Measurements from ENCODE around the gene SRSF12. TPM values are rescaled to one million over a fixed set of nuclear protein-coding genes. Genes with fewer than 3 reads are reported as not detected.

SRSF12 gene
- total and polyA plus RNA-seq, 2 donors (not counting 1 experiment from before 2014, with no cell fraction given), result not detected

DNA sequence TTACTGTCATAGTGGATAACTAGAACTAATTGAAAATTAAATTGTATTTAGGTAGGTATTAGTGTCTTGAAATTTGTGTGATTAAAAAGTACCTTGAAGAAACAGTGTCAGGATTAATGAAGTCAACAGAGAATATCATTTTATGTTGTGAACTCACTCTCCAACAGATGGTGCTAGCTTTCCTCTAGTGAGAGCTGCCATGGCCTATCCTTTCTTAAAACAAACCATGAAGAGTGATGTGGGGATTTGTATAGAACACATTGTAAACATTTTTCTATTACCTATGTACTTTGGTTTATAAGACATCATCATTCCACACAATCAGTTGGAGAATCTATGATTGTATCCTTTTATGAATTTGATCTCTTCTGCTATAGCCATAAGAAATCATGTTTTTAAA lies 4.8 kb upstream of the SRSF12 start:
- Histone ChIP-seq H2AFZ (ENCODE audit: insufficient read depth, low read depth, low read length, poor library complexity, severe bottlenecking) (no peak overlapping the region), H3K9ac (ENCODE audit: low read length) (no peak overlapping the region), H3K9me3 (ENCODE audit: control extremely low read depth in 1 of 3, control insufficient read depth in 2 of 3, insufficient read depth in 1 of 3, low read length in 2 of 3) (peaks cover 0 to 5% (median 3%) of the 10 kb centered on the region in 3 donors), H3K36me3 (replicated peaks in 1 of 2; ENCODE audit: control extremely low read depth in 1 of 2, control insufficient read depth in 1 of 2, extremely low read depth in 1 of 2, insufficient read depth in 2 of 2, low read length in 1 of 2) (no peaks in the 10 kb centered on the region), H3K4me2 (replicated peaks; ENCODE audit: low read depth, low read length, poor library complexity, severe bottlenecking) (no peak overlapping the region), H3K4me3 (ENCODE audit: control extremely low read depth in 1 of 5, extremely low read depth in 1 of 5, insufficient read depth in 1 of 5, low read depth in 2 of 5, low read length in 4 of 5) (no peak overlapping the region), H3K4me1 (ENCODE audit: control insufficient read depth in 2 of 2, insufficient read depth in 2 of 2, low read length in 2 of 2) (peaks cover 0 to 4% of the 10 kb centered on the region in 2 donors), H3K79me2 (ENCODE audit: control insufficient read depth, insufficient read depth, low read length) (no peaks in the 10 kb centered on the region), H4K20me1 (ENCODE audit: control insufficient read depth, insufficient read depth, low read length, poor library complexity, severe bottlenecking) (no peaks in the 10 kb centered on the region), H3K27me3 (replicated peaks in 1 of 4; ENCODE audit: control extremely low read depth in 1 of 4, control insufficient read depth in 3 of 4, insufficient read depth in 4 of 4, low read length in 3 of 4) (peaks cover 0 to 4% (median 0%) of the 10 kb centered on the region in 4 experiments), H3K27ac (ENCODE audit: low read length in 2 of 2) (no peak overlapping the region)
- ATAC-seq (ENCODE audit: low read depth) (no peak), DNase-seq (peak; percentile 33)
- peaks cover 2% of the 10 kb centered on the region for H3K9me3 Mint-ChIP-seq (ENCODE audit: insufficient read depth)
- no peak overlapping the region for H3K4me3 Mint-ChIP-seq
- ChIA-PET CTCF (interaction anchor here (0.5 to 2.0 kb wide), 6 partner anchors 16 to 262 kb away, joined by 3 to 9 read pairs (median 5); partner anchors contain the start of gene PM20D2), POLR2A (no interaction called here)
- no peak for TF ChIP-seq EZH2 (IDR thresholded peaks at IDR 0.05; ENCODE audit: borderline replicate concordance, insufficient read depth, low read depth, low read length, poor library complexity, severe bottlenecking)
- TF ChIP-seq, protein P1, sequence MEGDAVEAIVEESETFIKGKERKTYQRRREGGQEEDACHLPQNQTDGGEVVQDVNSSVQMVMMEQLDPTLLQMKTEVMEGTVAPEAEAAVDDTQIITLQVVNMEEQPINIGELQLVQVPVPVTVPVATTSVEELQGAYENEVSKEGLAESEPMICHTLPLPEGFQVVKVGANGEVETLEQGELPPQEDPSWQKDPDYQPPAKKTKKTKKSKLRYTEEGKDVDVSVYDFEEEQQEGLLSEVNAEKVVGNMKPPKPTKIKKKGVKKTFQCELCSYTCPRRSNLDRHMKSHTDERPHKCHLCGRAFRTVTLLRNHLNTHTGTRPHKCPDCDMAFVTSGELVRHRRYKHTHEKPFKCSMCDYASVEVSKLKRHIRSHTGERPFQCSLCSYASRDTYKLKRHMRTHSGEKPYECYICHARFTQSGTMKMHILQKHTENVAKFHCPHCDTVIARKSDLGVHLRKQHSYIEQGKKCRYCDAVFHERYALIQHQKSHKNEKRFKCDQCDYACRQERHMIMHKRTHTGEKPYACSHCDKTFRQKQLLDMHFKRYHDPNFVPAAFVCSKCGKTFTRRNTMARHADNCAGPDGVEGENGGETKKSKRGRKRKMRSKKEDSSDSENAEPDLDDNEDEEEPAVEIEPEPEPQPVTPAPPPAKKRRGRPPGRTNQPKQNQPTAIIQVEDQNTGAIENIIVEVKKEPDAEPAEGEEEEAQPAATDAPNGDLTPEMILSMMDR (IDR thresholded peaks at IDR 0.05), result peak; percentile 55
- intact Hi-C loops (cut with micrococcal nuclease), result loop anchor here (2.0 kb wide), 2 partner anchors 120 to 250 kb away; no protein-coding TSS in a partner anchor
- H3K27ac Mint-ChIP-seq, result no peak overlapping the region
- peaks cover 2% of the 10 kb centered on the region for H3K4me1 Mint-ChIP-seq
- H3K27me3 Mint-ChIP-seq, result peaks cover 6% of the 10 kb centered on the region

DNA sequence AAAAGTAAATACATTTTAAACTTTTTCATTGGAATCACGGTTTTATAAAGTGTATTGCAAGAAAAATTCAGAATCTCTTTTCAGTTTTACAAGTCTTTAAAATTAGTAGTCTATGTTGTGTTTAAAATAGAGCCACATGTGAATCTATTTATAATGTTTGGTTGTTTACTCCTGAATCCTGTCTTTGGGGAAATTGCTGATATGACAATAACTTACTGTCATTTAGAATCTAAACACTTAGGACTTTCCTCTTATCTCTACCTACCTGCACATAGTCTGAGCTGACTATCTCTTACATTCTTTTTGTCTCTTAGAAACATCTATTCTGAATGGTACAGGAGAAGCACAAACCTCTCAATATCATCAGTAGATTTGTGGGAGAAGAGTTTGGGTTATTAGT lies 4.1 kb upstream of the SRSF12 start:
- Mint-ChIP-seq H3K27me3 (peaks cover 9% of the 10 kb centered on the region), H3K9me3 (ENCODE audit: insufficient read depth) (peaks cover 2% of the 10 kb centered on the region), H3K4me3 (no peak overlapping the region), H3K27ac (no peak overlapping the region), H3K4me1 (peaks cover 6% of the 10 kb centered on the region)
- intact Hi-C loops (cut with micrococcal nuclease), result loop anchor here (2.0 kb wide), 2 partner anchors 121 to 251 kb away; no protein-coding TSS in a partner anchor
- WGBS (ENCODE audit: insufficient coverage), result no CpG with 5 or more reads among the region's 1 CpG
- no peak overlapping the region for H3K4me2 ChIP-seq (replicated peaks; ENCODE audit: low read depth, low read length, poor library complexity, severe bottlenecking)
- DNase-seq (no peak), ATAC-seq (ENCODE audit: low read depth) (no peak)
- no peaks in the 10 kb centered on the region for H3K79me2 ChIP-seq (ENCODE audit: control insufficient read depth, insufficient read depth, low read length)
- H3K4me3 ChIP-seq (ENCODE audit: control extremely low read depth in 1 of 5, extremely low read depth in 1 of 5, insufficient read depth in 1 of 5, low read depth in 2 of 5, low read length in 4 of 5), result no peak overlapping the region
- H3K4me1 ChIP-seq (ENCODE audit: control insufficient read depth in 2 of 2, insufficient read depth in 2 of 2, low read length in 2 of 2), result peaks cover 3 to 8% of the 10 kb centered on the region in 2 donors
- POLR2A ChIA-PET, result no interaction called here
- peaks cover 0 to 7% (median 0%) of the 10 kb centered on the region in 4 experiments for H3K27me3 ChIP-seq (replicated peaks in 1 of 4; ENCODE audit: control extremely low read depth in 1 of 4, control insufficient read depth in 3 of 4, insufficient read depth in 4 of 4, low read length in 3 of 4)
- CTCF ChIA-PET, result interaction anchor here (0.8 to 2.0 kb wide), 4 partner anchors 17 to 140 kb away, joined by 3 to 9 read pairs (median 6); no protein-coding TSS in a partner anchor
- H4K20me1 ChIP-seq (ENCODE audit: control insufficient read depth, insufficient read depth, low read length, poor library complexity, severe bottlenecking), result no peaks in the 10 kb centered on the region
- H2AFZ ChIP-seq (ENCODE audit: insufficient read depth, low read depth, low read length, poor library complexity, severe bottlenecking), result no peak overlapping the region
- no peak overlapping the region for H3K27ac ChIP-seq (ENCODE audit: low read length in 2 of 2)
- TF ChIP-seq EZH2 (IDR thresholded peaks at IDR 0.05; ENCODE audit: borderline replicate concordance, insufficient read depth, low read depth, low read length, poor library complexity, severe bottlenecking), result no peak
- TF ChIP-seq, protein P1 (IDR thresholded peaks at IDR 0.05), result no peak
- no peaks in the 10 kb centered on the region for H3K36me3 ChIP-seq (replicated peaks in 1 of 2; ENCODE audit: control extremely low read depth in 1 of 2, control insufficient read depth in 1 of 2, extremely low read depth in 1 of 2, insufficient read depth in 2 of 2, low read length in 1 of 2)
- H3K9ac ChIP-seq (ENCODE audit: low read length), result no peak overlapping the region
- no peaks in the 10 kb centered on the region for H3K9me3 ChIP-seq (ENCODE audit: control extremely low read depth in 1 of 3, control insufficient read depth in 2 of 3, insufficient read depth in 1 of 3, low read length in 2 of 3)
